ENCODE measurements around the gene NCR3LG1. TPM values are rescaled to one million over a fixed set of nuclear protein-coding genes. Genes with fewer than 3 reads are reported as not detected.

The NCR3LG1 gene
- total and polyA plus RNA-seq, 9 of the 15 experiments (the other 6 are each of a cell fraction or from before 2014, with no cell fraction given), result 4.1 to 39.8 (median 25.1) TPM

DNA sequence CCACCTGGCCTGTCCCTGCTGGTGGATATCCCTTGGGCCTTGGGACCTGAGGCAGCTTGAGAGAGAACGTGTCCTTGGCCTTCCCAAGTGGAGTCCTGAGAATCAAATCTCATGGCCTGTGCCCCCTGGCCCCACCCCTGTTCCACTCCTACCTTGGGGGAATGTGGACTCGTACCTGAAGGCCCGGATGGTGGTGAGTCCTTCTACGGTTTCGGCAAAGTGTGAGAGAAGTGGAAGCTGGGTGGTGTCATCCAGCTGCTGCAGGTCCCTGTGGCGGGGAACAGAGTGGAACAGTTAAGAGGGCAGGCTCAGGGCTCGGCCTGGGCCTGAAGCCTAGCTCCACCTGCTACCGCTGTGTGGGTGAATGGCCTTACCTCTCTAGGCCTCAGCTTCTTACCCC lies 50.9 kb downstream of the NCR3LG1 start:
- POLR2A ChIA-PET, result interaction anchor here (1.0 kb wide), 2 partner anchors 9 to 18 kb away, joined by 3 to 4 read pairs; no protein-coding TSS in a partner anchor

More for the DNA sequence above, 50.9 kb downstream of the NCR3LG1 start:
- Histone ChIP-seq H3K9ac (ENCODE audit: insufficient read depth in 1 of 2, low read depth in 2 of 2, low read length in 2 of 2) (no peak overlapping the region), H3K27me3 (ENCODE audit: control insufficient read depth in 2 of 2, insufficient read depth in 2 of 2, low read length in 2 of 2) (peaks cover 22 to 56% of the 10 kb centered on the region in 2 experiments; a peak in 3 of 5 replicates), H3K4me3 (no peak overlapping the region), H3K4me2 (ENCODE audit: insufficient read depth, low read length) (no peak overlapping the region), H4K20me1 (replicated peaks; ENCODE audit: control insufficient read depth, insufficient read depth, low read length) (0 out of 2 replicates have a peak, but pooled peaks cover 5% of the 10 kb centered on the region), H3K9me1 (ENCODE audit: control insufficient read depth, insufficient read depth, low read length) (no peaks in the 10 kb centered on the region), H2AFZ (ENCODE audit: low read depth, low read length) (no peak overlapping the region), H3K4me1 (replicated peaks in 1 of 2; ENCODE audit: control insufficient read depth in 2 of 2, insufficient read depth in 2 of 2, low read length in 2 of 2) (peaks cover 6 to 7% of the 10 kb centered on the region in 2 experiments; a peak in 3 of 5 replicates), H3K36me3 (ENCODE audit: control insufficient read depth, insufficient read depth, low read length) (no peaks in the 10 kb centered on the region), H3K9me3 (replicated peaks; ENCODE audit: control insufficient read depth, insufficient read depth, low read depth, low read length) (no peaks in the 10 kb centered on the region), H3K79me2 (ENCODE audit: control insufficient read depth, insufficient read depth, low read length) (no peaks in the 10 kb centered on the region), H3K27ac (ENCODE audit: extremely low read depth, low read depth, low read length) (no peak overlapping the region)
- TF ChIP-seq GTF2E2 (tag; IDR thresholded peaks at IDR 0.05) (no peak), ZNF224 (CRISPR knock-in tag; IDR thresholded peaks at IDR 0.05) (no peak), ASH1L (IDR thresholded peaks at IDR 0.05; ENCODE audit: borderline replicate concordance, low read depth, partially characterized antibody) (no peak), SRSF3 (IDR thresholded peaks at IDR 0.05; ENCODE audit: insufficient read depth, low read length) (no peak), PHF21A (IDR thresholded peaks at IDR 0.05; ENCODE audit: borderline replicate concordance, low read depth) (no peak), POLR2B (IDR thresholded peaks at IDR 0.05; ENCODE audit: low read depth, partially characterized antibody) (no peak), ZC3H4 (CRISPR knock-in tag; IDR thresholded peaks at IDR 0.05; ENCODE audit: borderline replicate concordance) (no peak), STAT5A (IDR thresholded peaks at IDR 0.05; ENCODE audit: borderline replicate concordance, low read length) (no peak)
- TF ChIP-seq, protein P1, sequence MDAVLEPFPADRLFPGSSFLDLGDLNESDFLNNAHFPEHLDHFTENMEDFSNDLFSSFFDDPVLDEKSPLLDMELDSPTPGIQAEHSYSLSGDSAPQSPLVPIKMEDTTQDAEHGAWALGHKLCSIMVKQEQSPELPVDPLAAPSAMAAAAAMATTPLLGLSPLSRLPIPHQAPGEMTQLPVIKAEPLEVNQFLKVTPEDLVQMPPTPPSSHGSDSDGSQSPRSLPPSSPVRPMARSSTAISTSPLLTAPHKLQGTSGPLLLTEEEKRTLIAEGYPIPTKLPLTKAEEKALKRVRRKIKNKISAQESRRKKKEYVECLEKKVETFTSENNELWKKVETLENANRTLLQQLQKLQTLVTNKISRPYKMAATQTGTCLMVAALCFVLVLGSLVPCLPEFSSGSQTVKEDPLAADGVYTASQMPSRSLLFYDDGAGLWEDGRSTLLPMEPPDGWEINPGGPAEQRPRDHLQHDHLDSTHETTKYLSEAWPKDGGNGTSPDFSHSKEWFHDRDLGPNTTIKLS (IDR thresholded peaks at IDR 0.05; ENCODE audit: borderline replicate concordance, low read depth), result no peak
- TF ChIP-seq, protein P2, sequence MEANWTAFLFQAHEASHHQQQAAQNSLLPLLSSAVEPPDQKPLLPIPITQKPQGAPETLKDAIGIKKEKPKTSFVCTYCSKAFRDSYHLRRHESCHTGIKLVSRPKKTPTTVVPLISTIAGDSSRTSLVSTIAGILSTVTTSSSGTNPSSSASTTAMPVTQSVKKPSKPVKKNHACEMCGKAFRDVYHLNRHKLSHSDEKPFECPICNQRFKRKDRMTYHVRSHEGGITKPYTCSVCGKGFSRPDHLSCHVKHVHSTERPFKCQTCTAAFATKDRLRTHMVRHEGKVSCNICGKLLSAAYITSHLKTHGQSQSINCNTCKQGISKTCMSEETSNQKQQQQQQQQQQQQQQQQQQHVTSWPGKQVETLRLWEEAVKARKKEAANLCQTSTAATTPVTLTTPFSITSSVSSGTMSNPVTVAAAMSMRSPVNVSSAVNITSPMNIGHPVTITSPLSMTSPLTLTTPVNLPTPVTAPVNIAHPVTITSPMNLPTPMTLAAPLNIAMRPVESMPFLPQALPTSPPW (CRISPR knock-in tag; IDR thresholded peaks at IDR 0.05), result no peak
- DNase-seq (ENCODE audit: extremely low read depth in 1 of 4, low spot score in 3 of 4) (no peak), FAIRE-seq (no peak), ATAC-seq (no peak)
- intact Hi-C loops (cut with micrococcal nuclease) (no loop called here), in situ Hi-C loops (cut with MboI) (no loop called here)
- no TSS peak for BruUV-seq (replicated peaks)
- CTCF ChIA-PET (ENCODE audit: low intra/inter-chr PET ratio), result no interaction called here
- 6% methylated on average over 7 of the region's 8 CpGs for WGBS (ENCODE audit: insufficient coverage, low coverage, missing lambda C conversion rate)

Measured in K562 (cell line).